Ectodermal cell (in vitro differentiated cells): ENCODE results near the gene SH3PXD2A.

Experiments used
- H3K27ac ChIP-seq: 2 replicates; pipeline ENCODE4 v1.7.0; 2013; ENCODE audit warnings: mild to moderate bottlenecking, low read depth, low read length; ENCODE audit not compliant: insufficient read depth, poor library complexity, severe bottlenecking
- H3K27me3 ChIP-seq: 2 replicates; pipeline ENCODE4 v1.7.0; 2013; ENCODE audit warnings: mild to moderate bottlenecking, low read length; ENCODE audit not compliant: insufficient read depth, control insufficient read depth, poor library complexity, severe bottlenecking
- H3K36me3 ChIP-seq: one replicate; pipeline ENCODE4 v1.7.0; 2013; ENCODE audit warnings: low read length; ENCODE audit not compliant: control insufficient read depth, insufficient read depth
- H3K4me1 ChIP-seq: one replicate; pipeline ENCODE4 v1.7.0; 2013; ENCODE audit warnings: low read length; ENCODE audit not compliant: control insufficient read depth, insufficient read depth
- H3K4me3 ChIP-seq: 2 replicates; pipeline ENCODE4 v1.7.0; 2013; ENCODE audit warnings: low read depth, low read length, control low read depth; ENCODE audit not compliant: insufficient read depth
- H3K9me3 ChIP-seq: 2 replicates; pipeline ENCODE4 v1.7.0; 2013; ENCODE audit warnings: mild to moderate bottlenecking, low read length, moderate library complexity; ENCODE audit not compliant: control insufficient read depth
- WGBS, 2 experiments: methylation state at CpG; one replicate each; pipeline ENCODE4 v1.1.7; 2013; ENCODE audit warnings: missing lambda C conversion rate in 2 of 2; 5-methylcytosine and 5-hydroxymethylcytosine counted together

Gene SH3PXD2A

GRCh38 chr10:103576862-103577261, 278.5 kb downstream of the SH3PXD2A start:
- Histone ChIP-seq H3K27ac (no peak overlapping the region), H3K27me3 (no peaks in the 10 kb centered on the region)
- WGBS, 2 experiments, result 83 to 84% methylated on average over 2 of the region's 2 CpGs

GRCh38 chr10:103576076-103576471, 279.3 kb downstream of the SH3PXD2A start:
- Histone ChIP-seq H3K27ac (no peak overlapping the region), H3K27me3 (no peaks in the 10 kb centered on the region), H3K9me3 (no peaks in the 10 kb centered on the region), H3K36me3 (no peaks in the 10 kb centered on the region), H3K4me1 (peaks cover 8% of the 10 kb centered on the region), H3K4me3 (no peak overlapping the region)
- whole genome bisulfite sequencing, 2 experiments, result 94 to 98% methylated on average over 1 of the region's 1 CpG

More at GRCh38 chr10:103576862-103577261, 278.5 kb downstream of the SH3PXD2A start:
- Histone ChIP-seq H3K4me1 (peaks cover 10% of the 10 kb centered on the region), H3K4me3 (no peak overlapping the region), H3K36me3 (no peaks in the 10 kb centered on the region), H3K9me3 (no peaks in the 10 kb centered on the region)

GRCh38 chr10:103575416-103576075, 279.8 kb downstream of the SH3PXD2A start:
- H3K4me3 ChIP-seq, result no peak overlapping the region
- H3K27ac ChIP-seq, result no peak overlapping the region
- no peaks in the 10 kb centered on the region for H3K36me3 ChIP-seq
- no peaks in the 10 kb centered on the region for H3K9me3 ChIP-seq
- 92 to 96% methylated on average over 5 to 6 of the region's 6 CpGs for WGBS, 2 experiments
- peaks cover 5% of the 10 kb centered on the region for H3K4me1 ChIP-seq
- H3K27me3 ChIP-seq, result no peaks in the 10 kb centered on the region

DNA sequence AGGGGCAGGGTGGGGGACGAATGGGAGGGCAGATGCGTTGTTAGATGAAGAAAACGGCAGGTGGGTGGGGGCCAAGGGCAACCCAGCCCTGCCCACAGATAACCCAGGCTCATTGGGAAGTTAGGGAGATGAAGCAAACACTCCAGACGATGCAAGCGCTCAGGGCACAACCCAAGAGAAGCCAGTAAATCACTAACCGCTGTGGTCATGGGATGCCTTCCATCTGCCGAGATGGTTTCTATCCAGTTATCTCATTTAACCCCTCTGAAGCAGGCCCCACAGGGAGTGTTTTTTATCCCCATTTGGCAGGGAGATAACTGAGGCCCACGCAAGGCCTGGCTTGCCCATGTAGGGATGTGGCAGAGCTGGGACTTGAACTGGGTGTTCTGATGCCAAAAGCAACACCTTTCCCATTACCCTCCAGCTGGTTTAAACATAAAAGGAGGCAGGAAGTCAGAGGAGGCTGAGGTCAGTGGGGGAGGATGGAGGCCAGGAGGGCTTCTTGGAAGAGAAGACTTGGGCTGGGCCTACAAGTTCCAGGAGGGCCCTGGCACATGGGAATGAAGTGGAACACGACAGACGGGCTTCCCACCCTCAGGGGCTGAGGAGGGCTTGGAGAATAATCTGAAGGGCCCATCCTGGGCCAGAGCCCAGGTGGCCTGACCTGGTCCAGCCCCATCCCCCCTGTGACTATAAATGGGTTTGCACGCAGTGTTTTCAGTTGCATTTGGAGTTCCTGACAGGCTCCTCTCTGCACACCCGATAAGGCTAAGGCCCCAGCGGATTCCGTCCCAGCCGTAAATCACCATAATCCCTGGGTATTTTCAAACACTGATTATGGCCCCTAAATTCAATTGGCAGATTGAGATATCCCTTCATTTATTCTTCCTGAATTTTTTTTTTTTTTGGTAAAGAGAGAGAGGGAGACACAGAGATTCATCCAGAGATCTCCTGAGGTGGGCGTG, 281.0 kb downstream of the SH3PXD2A start:
- Histone ChIP-seq H3K4me1 (peaks cover 4% of the 10 kb centered on the region), H3K36me3 (no peaks in the 10 kb centered on the region), H3K27ac (no peak overlapping the region), H3K9me3 (no peaks in the 10 kb centered on the region), H3K27me3 (no peaks in the 10 kb centered on the region), H3K4me3 (no peak overlapping the region)
- WGBS, 2 experiments, result 90 to 92% methylated on average over 16 of the region's 16 CpGs

DNA sequence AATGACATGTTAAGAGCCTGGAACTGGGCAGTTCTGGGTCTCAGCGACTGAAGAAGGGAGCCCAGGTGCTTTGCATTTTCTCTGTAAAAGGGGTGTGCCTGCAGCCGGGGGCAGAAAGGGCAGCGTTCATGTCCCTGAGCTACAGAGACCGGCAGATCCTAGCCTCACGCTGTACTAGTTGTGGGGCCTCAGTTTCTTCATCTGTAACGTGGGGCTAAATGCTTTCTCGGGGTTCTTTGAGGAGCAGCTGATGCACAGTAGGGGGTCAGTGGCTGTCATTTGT, 282.2 kb downstream of the SH3PXD2A start:
- Histone ChIP-seq H3K4me1 (peaks cover 6% of the 10 kb centered on the region), H3K36me3 (no peaks in the 10 kb centered on the region), H3K4me3 (no peak overlapping the region), H3K27me3 (no peaks in the 10 kb centered on the region), H3K9me3 (no peaks in the 10 kb centered on the region), H3K27ac (no peak overlapping the region)
- 83 to 84% methylated on average over 7 of the region's 7 CpGs for WGBS, 2 experiments

- Histone ChIP-seq H3K4me1 (peaks cover 7% of the 10 kb centered on the region), H3K36me3 (no peaks in the 10 kb centered on the region), H3K4me3 (no peak overlapping the region), H3K27ac (no peak overlapping the region), H3K9me3 (no peaks in the 10 kb centered on the region), H3K27me3 (no peaks in the 10 kb centered on the region)
- 91% methylated on average over 10 of the region's 10 CpGs for WGBS, 2 experiments
These were observed 282.8 kb downstream of the SH3PXD2A start for GRCh38 chr10:103572347-103573204.

GRCh38 chr10:103571656-103571975, 283.8 kb downstream of the SH3PXD2A start:
- 94 to 96% methylated on average over 18 of the region's 18 CpGs for WGBS, 2 experiments
- Histone ChIP-seq H3K27me3 (no peaks in the 10 kb centered on the region), H3K4me3 (no peak overlapping the region), H3K36me3 (no peaks in the 10 kb centered on the region), H3K27ac (no peak overlapping the region), H3K9me3 (no peaks in the 10 kb centered on the region), H3K4me1 (peaks cover 7% of the 10 kb centered on the region)

- Histone ChIP-seq H3K4me1 (peaks cover 7% of the 10 kb centered on the region), H3K27me3 (no peaks in the 10 kb centered on the region), H3K36me3 (no peaks in the 10 kb centered on the region), H3K27ac (no peak overlapping the region), H3K4me3 (no peak overlapping the region), H3K9me3 (no peaks in the 10 kb centered on the region)
- WGBS, 2 experiments, result 90 to 94% methylated on average over 28 of the region's 28 CpGs
These were observed 284.3 kb downstream of the SH3PXD2A start for GRCh38 chr10:103570844-103571655.

GRCh38 chr10:103569896-103570295, 285.5 kb downstream of the SH3PXD2A start:
- WGBS, 2 experiments, result 81 to 85% methylated on average over 5 of the region's 5 CpGs
- Histone ChIP-seq H3K27ac (no peak overlapping the region), H3K4me1 (peaks cover 7% of the 10 kb centered on the region), H3K4me3 (no peak overlapping the region), H3K36me3 (no peaks in the 10 kb centered on the region), H3K27me3 (no peaks in the 10 kb centered on the region), H3K9me3 (no peaks in the 10 kb centered on the region)
